IPS-20b (cell line): ENCODE measurements around the gene PCDHGB4.
"Not testable (repeated sequence)": the region's sequence is repeated elsewhere in the genome, so short reads cannot be mapped to it uniquely, and the experiment has no call there.

Source experiments
- H3K27ac ChIP-seq: one replicate; pipeline ENCODE4 v1.5.1; 2013; ENCODE audit warnings: low read length
- H3K27me3 ChIP-seq: 2 replicates; pipeline ENCODE4 v1.6.1; 2013; ENCODE audit warnings: mild to moderate bottlenecking, low read length, inconsistent platforms; ENCODE audit not compliant: insufficient read depth
- H3K36me3 ChIP-seq: 2 replicates; pipeline ENCODE4 v1.6.1; 2013; ENCODE audit warnings: low read depth, mild to moderate bottlenecking, inconsistent platforms, low read length, moderate library complexity; ENCODE audit not compliant: insufficient read depth
- H3K4me1 ChIP-seq: 2 replicates; pipeline ENCODE4 v1.6.1; 2013; ENCODE audit warnings: mild to moderate bottlenecking, control low read depth, inconsistent platforms, low read length, moderate library complexity; ENCODE audit not compliant: insufficient read depth
- H3K4me3 ChIP-seq: 2 replicates; pipeline ENCODE4 v1.5.1; 2013; ENCODE audit warnings: mild to moderate bottlenecking, low read length, inconsistent platforms
- H3K9ac ChIP-seq: 2 replicates; pipeline ENCODE4 v1.6.1; 2013; ENCODE audit warnings: low read depth, mild to moderate bottlenecking, inconsistent platforms, low read length, moderate library complexity
- H3K9me3 ChIP-seq: 2 replicates; pipeline ENCODE4 v1.6.1; 2013; ENCODE audit warnings: mild to moderate bottlenecking, low read depth, low read length, inconsistent platforms; ENCODE audit not compliant: insufficient read depth

Gene PCDHGB4

GRCh38 chr5:141387557-141388311, at the start of gene PCDHGB4:
PCDHGB4 (plus strand) TSS chr5:141387698; CDS start chr5:141387885, 187 bp downstream.
- not testable (repeated sequence) for H3K9ac ChIP-seq, H3K4me1 ChIP-seq, H3K27ac ChIP-seq, H3K36me3 ChIP-seq, H3K27me3 ChIP-seq
- H3K9me3 ChIP-seq = peaks cover 74% of the 10 kb centered on the region
- H3K4me3 ChIP-seq = peak within 1 kb of the TSS; percentile 26; the same call in 1 of the 2 replicates

GRCh38 chr5:141338538-141339306, 48.8 kb upstream of the PCDHGB4 start, which contains the start of gene PCDHGA2:
PCDHGA2 (plus strand) TSS chr5:141338760.
- no peak within 1 kb of the TSS for H3K27ac ChIP-seq

DNA sequence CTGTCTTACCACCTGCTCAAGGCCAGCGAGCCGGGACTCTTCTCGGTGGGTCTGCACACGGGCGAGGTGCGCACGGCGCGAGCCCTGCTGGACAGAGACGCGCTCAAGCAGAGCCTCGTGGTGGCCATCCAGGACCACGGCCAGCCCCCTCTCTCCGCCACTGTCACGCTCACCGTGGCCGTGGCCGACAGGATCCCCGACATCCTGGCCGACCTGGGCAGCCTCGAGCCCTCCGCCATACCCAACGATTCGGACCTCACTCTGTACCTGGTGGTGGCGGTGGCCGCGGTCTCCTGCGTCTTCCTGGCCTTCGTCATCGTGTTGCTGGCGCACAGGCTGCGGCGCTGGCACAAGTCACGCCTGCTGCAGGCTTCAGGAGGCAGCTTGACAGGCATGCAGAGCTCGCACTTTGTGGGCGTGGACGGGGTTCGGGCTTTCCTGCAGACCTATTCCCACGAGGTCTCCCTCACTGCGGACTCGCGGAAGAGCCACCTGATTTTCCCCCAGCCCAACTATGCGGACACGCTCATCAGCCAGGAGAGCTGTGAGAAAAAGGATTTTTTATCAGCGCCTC, 46.6 kb upstream of the PCDHGB4 start:
- not testable (repeated sequence) for H3K36me3 ChIP-seq, H3K27ac ChIP-seq, H3K4me3 ChIP-seq, H3K27me3 ChIP-seq, H3K4me1 ChIP-seq, H3K9ac ChIP-seq
- H3K9me3 ChIP-seq = peaks cover 60% of the 10 kb centered on the region

More at GRCh38 chr5:141338538-141339306, 48.8 kb upstream of the PCDHGB4 start, which contains the start of gene PCDHGA2:
- Histone ChIP-seq H3K36me3 (no peaks in the 10 kb centered on the region), H3K9me3 (peaks cover 60% of the 10 kb centered on the region), H3K9ac (no peak within 1 kb of the TSS), H3K4me3 (no peak within 1 kb of the TSS), H3K27me3 (no peaks in the 10 kb centered on the region), H3K4me1 (no peaks in the 10 kb centered on the region)

GRCh38 chr5:141342773-141343172, 44.7 kb upstream of the PCDHGB4 start:
- Histone ChIP-seq H3K4me1 (no peaks in the 10 kb centered on the region), H3K27me3 (no peaks in the 10 kb centered on the region), H3K27ac (no peak overlapping the region), H3K9me3 (peaks cover 65% of the 10 kb centered on the region), H3K9ac (no peak overlapping the region), H3K4me3 (no peak overlapping the region), H3K36me3 (no peaks in the 10 kb centered on the region)

GRCh38 chr5:141343242-141343952, 44.1 kb upstream of the PCDHGB4 start, which contains the start of gene PCDHGA3:
PCDHGA3 (plus strand) TSS chr5:141343829; CDS start chr5:141344034, 205 bp downstream.
- Histone ChIP-seq H3K27ac (no peak within 1 kb of the TSS), H3K4me1 (no peaks in the 10 kb centered on the region), H3K36me3 (no peaks in the 10 kb centered on the region), H3K9ac (no peak within 1 kb of the TSS), H3K9me3 (peaks cover 60% of the 10 kb centered on the region), H3K27me3 (no peaks in the 10 kb centered on the region), H3K4me3 (no peak within 1 kb of the TSS)

DNA sequence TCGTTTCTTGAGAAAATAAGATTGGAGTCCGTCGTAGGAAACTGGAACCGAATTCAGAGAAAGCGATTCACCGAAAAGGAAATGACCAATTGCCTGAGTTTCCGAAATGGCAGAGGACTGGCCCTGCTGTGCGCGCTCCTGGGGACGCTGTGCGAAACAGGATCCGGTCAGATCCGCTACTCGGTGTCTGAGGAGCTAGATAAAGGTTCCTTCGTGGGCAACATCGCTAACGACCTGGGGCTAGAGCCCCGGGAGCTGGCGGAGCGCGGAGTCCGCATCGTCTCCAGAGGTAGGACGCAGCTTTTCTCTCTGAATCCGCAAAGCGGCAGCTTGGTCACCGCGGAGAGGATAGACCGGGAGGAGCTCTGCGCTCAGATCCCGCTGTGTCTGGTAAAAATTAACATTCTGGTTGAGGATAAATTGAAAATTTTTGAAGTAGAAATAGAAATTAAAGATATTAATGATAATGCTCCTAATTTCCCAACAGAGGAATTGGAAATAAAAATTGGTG, 43.5 kb upstream of the PCDHGB4 start:
- H3K4me1 ChIP-seq = no peaks in the 10 kb centered on the region
- H3K36me3 ChIP-seq = no peaks in the 10 kb centered on the region
- peaks cover 56% of the 10 kb centered on the region for H3K9me3 ChIP-seq
- no peak overlapping the region for H3K27ac ChIP-seq
- no peak overlapping the region for H3K9ac ChIP-seq
- H3K4me3 ChIP-seq = no peak overlapping the region
- no peaks in the 10 kb centered on the region for H3K27me3 ChIP-seq

GRCh38 chr5:141345327-141345726, 42.2 kb upstream of the PCDHGB4 start:
- Histone ChIP-seq H3K27ac (no peak overlapping the region), H3K4me1 (no peaks in the 10 kb centered on the region), H3K9ac (no peak overlapping the region), H3K27me3 (no peaks in the 10 kb centered on the region), H3K4me3 (no peak overlapping the region), H3K9me3 (peaks cover 45% of the 10 kb centered on the region), H3K36me3 (no peaks in the 10 kb centered on the region)

- not testable (repeated sequence) for H3K4me3 ChIP-seq, H3K27me3 ChIP-seq, H3K4me1 ChIP-seq, H3K36me3 ChIP-seq, H3K27ac ChIP-seq, H3K9ac ChIP-seq
- peaks cover 51% of the 10 kb centered on the region for H3K9me3 ChIP-seq
These were observed 41.5 kb upstream of the PCDHGB4 start for GRCh38 chr5:141346017-141346416.

DNA sequence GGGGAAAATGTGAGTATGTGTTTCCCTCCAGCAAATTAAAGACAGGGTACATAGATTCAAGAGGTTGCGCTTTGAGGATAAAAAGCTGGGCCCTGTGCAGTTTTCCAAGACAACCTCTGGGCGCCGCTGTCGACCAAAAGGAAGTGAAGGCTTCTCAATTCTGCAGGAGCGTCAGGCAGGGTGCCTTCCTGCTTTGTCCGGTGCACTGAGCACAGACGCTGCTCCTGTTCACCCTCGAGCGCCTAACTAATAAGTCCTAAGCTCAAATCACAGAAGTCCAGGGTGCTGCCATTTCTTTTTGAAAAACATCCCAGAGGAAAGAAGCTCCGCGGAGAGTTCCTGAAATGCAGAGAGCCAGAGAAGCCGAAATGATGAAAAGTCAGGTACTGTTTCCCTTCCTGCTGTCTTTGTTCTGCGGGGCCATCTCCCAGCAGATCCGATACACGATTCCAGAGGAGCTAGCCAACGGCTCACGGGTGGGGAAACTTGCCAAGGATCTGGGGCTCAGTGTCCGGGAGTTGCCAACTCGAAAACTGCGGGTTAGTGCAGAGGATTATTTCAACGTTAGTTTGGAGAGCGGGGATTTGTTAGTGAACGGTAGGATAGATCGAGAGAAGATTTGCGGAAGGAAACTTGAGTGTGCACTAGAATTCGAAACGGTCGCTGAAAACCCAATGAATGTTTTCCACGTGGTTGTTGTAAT, 37.4 kb upstream of the PCDHGB4 start, which contains the start of gene PCDHGB1:
TSS of gene PCDHGB1 (plus strand) at position 183 of the 703 bp plus-strand sequence. CDS start at position 345, 162 bp downstream.
- Histone ChIP-seq H3K27me3 (no peaks in the 10 kb centered on the region), H3K4me3 (peak within 1 kb of the TSS; percentile 42; the same call in 1 of the 2 replicates), H3K9ac (no peak within 1 kb of the TSS), H3K4me1 (no peaks in the 10 kb centered on the region), H3K9me3 (peaks cover 53% of the 10 kb centered on the region), H3K36me3 (no peaks in the 10 kb centered on the region), H3K27ac (no peak within 1 kb of the TSS)

GRCh38 chr5:141351591-141351990, 35.9 kb upstream of the PCDHGB4 start:
- no peaks in the 10 kb centered on the region for H3K27me3 ChIP-seq
- H3K4me1 ChIP-seq = no peaks in the 10 kb centered on the region
- no peak overlapping the region for H3K27ac ChIP-seq
- no peak overlapping the region for H3K9ac ChIP-seq
- no peaks in the 10 kb centered on the region; the same call in 1 of the 2 replicates for H3K36me3 ChIP-seq
- no peak overlapping the region for H3K4me3 ChIP-seq
- peaks cover 60% of the 10 kb centered on the region for H3K9me3 ChIP-seq
